Right renal pelvis (tissue), 4 donors: ENCODE results near the gene MYO5B. TPM values are rescaled to one million over a fixed set of nuclear protein-coding genes. Genes with fewer than 3 reads are reported as not detected.
"Not testable (repeated sequence)": the region's sequence is repeated elsewhere in the genome, so short reads cannot be mapped to it uniquely, and the experiment has no call there.

ENCODE experiments used
- DNase-seq, 4 donors: peaks; one replicate each; pipeline ENCODE4 v3.0.0-alpha.2; 2013; ENCODE audit warnings: low read depth in 4 of 4, low spot score in 3 of 4, missing footprints in 1 of 4
- polyA plus RNA-seq, 4 donors: library from polyadenylated mRNA; unstranded; fragments of 120-200 nt; gene quantifications; one replicate each; pipeline ENCODE4 v1.2.1, GENCODE V29; 2013; ENCODE audit not compliant: insufficient read length in 4 of 4

Gene MYO5B
- polyA plus RNA-seq, 4 donors = 25.8 to 33.4 (median 27.5) TPM

DNA sequence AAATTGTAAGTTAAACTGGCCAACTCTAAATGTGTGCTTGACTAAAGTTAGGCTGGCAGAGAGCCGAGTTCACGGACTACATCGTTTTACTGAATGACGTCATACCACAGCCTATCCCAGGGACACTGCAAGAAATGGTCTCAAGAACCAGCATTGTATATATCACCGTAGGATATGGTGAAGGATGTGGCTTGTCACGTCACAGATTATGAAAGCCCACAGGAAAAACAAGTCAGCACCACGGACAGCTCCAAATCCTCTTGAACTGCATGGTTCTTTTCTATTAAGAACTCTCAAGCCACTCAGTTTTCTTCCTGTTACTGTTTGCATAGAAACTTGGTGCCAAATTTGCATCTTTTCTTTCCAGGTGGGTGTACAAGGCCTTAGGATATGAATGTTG lies 296.5 kb downstream of the MYO5B start:
- peak; percentile 60 to 81 (median 72) for DNase-seq

DNA sequence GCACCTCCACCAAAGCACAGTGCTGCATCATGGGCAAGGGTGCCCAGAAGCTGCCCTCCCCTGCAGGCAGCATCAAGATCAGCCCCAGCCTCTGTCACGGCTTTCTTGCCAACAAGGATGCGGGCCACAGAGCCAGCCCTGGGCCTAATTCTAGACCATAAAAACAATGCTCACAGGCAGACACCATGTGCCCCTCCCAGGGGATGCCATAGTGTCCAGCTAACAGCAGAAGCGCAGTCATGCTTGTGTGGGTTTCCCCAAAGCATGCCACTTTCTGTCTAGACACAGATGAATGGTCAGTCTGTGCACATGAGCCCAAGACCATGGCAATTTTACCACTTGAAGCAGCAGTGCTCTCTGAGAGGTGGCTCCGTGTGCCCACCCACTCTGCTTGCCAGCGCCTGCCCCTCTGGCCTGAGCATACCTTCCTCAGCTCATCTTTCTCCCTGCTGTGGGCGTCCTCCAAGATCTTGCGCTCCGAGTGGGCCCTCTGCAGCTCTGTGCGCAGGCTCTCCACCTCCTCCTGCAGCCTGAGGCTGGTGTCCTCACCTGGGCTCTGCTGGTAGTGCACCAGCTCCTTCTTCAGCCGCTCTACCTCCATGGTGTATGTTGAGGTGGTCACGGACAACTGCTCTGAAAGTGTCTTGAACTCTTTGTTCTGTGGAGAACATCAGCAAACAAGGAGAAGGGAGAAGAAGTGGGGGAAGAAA lies 300.3 kb downstream of the MYO5B start:
- DNase-seq = no peak

DNA sequence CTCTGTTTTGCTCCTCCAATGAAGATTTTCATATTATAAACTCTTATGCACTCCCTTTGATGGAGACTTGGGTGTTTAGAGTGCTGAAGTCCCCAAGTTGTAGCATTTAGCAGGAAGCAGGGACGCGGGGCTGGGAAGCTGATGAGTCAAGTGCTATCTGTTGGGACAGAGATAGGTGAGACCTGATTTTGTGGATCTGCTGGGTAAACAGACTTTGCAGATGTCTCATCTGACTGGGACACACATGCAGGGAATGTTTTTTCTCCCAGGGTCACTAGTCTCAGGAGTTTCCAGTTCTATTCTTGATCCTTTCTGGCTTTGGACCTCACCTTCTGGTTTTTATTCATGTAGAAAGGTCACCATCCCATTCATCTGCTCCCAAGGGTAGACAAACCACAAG lies 301.9 kb downstream of the MYO5B start:
- no peak for DNase-seq

DNA sequence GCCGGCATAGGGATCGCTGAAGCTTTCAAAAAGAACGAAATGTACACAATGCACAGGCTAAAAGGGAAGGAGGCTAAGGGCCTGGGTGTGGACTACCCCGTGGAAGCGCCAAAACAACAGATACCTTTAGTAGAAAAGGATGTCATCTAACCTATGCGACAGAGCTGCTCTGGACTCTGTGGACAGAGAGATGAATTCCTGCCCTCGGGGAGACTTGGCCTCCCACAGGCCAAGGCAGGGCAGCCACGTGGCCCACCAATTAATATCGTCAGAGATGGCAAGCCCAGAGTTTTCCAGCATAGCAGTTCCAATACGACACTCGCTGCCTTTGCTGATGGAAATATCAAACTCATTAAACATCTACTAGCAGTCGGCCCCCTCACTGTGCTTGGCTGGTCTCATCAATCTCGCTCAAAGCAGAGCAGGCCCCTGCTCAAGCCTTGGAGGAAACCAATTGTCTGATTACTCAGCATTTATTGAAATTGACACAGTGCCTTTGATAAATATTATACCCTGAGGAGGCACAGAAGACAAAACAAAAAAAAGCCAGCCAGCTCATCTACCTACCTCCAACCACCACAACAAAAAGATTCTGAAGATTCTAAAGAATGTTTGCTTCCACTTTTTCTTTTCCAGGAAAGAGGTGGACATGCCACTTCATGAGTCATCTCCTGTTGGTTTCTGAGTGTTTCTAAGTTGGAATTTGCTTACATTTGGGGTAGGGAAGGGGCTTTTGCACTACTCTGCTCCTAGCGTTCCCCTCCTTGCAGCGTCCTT lies 302.6 kb downstream of the MYO5B start:
- no peak for DNase-seq

DNA sequence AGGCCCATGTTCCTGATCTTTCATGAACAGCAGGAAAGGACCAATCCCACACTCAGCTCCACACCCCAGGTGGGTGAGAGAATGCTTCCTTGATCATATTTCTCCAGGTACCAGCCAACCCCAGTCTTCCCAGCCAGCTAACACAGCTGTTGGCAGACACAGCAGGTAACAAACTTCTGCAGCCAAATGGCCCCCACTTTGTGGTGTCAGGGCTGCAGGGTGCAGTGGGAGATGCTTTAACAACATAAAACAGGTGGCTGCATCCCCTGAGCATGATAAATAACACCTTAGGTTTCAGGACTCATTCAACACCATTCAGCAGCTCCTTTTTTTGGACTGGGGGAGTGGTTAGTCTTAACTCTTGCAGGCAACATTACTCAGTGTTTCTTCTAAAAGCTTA lies 304.9 kb downstream of the MYO5B start:
- DNase-seq = no peak

DNA sequence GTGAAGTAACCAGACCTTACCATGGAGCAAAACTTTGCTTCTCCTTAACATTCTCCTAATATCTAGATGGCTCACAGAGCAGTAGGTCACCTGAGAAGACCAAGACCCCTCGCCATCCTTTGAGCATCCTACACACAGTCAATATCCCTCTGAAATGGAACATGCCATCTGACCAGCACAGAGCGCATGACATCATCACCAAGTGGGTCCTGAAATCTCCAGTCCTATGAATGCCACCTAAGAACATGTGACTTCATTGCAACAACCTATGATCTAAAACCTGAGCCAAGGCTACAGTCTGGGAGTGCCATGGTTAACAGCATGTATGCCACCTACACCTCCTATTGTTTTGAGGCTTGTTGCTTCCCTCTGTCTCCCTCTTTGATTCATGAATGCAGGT lies 305.4 kb downstream of the MYO5B start:
- not testable (repeated sequence) for DNase-seq

DNA sequence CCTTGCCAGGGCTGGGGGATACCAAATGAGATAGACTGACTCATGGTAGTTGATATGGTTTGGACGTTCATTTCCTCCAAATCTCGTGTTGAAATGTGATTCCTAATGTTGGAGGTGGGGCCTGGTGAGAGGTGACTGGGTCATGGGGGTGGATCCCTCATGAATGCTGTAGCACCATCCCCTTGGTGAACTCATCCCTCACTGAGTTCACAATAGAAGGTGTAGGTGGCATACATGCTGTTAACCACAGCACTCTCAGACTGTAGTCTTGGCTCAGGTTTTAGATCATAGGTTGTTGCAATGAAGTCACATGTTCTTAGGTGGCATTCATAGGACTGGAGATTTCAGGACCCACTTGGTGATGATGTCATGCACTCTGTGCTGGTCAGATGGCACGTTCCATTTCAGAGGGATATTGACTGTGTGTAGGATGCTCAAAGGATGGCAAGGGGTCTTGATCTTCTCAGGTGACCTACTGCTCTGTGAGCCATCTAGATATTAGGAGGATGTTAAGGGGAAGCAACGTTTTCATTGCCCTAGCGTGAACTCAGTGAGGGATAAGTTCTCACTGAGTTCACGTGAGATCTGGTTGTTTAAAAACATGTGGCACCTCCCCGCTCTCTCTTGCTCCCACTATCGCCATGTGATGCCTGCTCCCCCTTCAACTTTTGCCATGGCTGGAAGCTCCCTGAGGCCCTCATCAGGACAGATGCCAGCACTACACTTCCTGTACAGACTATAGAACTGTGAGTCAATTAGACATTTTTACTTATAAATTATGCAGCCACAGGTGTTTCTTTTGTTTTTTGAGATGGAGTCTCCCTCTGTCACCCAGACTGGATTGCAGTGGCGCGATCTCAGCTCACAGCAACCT lies 307.8 kb downstream of the MYO5B start:
- DNase-seq = no peak

DNA sequence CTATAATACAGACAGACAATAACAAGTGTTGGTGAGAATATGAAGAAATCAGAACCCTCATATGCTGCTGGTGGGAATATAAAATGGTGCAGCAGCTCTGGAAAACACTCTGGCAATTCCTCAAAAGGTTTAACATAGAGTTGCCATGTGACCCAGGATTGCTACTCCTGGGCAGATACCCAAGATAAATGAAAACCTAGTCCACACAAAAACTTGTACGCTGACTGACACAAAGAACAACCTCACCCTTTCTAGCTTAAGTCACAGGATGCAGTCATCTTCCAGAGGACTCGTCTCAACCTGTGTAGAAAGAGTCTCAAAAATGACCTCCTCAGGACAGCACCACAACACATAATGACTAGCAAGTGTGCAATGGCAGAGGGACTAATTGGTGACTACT lies 310.0 kb downstream of the MYO5B start:
- no peak for DNase-seq

DNA sequence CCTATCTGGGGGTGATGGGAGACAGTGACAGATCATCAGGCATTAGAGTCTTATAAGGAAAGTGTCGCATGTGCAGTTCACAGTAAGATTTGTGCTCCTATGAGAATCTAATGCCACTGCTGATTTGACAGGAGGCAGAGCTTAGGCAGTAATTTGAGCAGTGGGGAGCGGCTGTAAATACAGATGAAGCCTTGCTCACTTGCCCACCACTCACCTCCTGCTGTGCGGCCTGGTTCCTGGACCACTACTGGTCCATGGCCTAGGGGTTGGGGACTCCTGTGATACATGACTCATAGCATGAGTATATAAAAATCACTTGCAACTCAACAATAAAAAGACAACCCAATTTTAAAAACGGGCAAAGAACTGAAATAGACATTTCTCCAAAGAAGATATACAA lies 310.5 kb downstream of the MYO5B start:
- no peak for DNase-seq

DNA sequence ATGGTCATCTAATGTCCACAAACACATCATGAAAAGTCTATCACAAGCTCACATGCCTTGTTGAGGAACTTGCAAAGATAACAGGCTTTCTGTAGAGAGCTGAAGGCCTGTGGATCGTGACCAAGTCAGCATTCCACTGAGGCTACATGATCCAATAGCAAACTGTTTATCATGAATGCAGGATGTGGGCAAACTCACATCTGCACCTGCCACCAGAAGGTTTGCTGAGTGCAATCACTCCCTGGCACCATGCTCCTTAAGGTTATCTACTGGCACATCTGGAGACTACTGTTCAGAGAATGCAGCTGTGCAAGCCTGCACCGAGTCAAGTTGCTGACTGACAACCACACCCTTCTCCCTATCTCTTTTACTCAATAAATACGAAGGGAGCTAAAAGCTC lies 314.3 kb downstream of the MYO5B start:
- no peak for DNase-seq

DNA sequence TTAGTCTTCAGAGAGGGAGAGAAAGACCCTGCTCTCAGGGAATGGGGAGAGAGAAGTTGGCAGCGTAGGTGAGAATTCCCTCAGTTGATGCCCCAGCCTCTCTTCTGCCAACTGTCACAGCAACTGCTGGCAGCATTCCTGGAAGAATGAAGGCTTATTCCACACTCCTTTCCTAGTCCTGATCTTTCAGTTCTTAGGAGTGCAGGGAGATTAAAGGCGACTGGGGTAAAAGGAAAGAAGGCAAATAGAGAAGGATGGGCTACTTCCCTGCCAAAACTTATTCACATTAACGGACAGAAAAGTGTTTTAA lies 315.7 kb downstream of the MYO5B start:
- DNase-seq = no peak

DNA sequence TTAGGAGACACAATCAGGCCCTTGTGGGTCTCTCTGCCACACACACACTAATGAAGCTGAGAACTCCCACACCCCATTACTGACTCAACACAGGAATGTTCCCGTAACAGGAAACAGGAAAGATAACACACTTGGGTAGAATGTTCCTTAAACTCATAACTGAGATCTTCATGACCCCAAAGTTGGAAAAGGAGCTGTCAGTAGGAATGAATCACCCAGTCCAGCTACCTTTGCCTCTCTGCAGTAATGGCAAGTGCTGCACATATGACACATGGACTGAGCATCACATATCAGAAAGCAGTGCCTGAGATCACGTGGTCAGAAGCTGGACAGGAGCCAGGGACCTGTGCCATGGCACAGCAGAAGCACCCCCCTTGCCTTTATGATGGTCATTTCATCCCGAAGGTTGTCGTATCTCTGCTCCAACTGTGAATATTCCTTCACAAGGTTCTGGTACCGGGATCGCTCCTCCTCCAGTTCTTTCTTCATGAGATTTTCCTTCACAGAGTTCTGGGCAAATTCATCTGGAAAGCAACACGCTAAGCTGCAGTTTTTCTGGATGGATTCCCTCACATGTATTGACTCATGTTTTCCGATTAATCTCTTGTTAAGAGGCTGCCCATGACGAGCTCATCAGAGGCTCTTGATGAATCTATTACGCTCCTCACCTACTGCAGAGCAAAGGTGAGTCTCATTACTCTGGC lies 316.2 kb downstream of the MYO5B start:
- DNase-seq = no peak

DNA sequence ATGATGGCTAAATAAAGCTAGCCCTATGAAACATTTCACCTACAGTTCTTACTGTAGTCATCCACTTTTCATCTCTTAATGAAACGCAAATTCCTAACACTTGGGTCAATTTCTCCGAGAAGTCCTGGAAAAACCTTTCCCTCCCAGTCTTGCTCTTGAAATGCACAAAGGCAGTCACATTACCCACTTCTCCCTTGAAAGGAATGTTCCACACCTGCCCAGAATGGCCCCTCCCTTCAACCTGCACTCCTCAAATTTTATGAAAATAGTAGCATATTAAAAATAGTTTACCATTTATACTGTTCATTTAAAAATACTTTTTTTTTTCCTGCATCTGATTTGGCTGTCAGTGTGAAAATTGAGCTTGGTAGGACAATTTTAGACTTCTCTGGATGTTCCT lies 316.9 kb downstream of the MYO5B start:
- DNase-seq = no peak

DNA sequence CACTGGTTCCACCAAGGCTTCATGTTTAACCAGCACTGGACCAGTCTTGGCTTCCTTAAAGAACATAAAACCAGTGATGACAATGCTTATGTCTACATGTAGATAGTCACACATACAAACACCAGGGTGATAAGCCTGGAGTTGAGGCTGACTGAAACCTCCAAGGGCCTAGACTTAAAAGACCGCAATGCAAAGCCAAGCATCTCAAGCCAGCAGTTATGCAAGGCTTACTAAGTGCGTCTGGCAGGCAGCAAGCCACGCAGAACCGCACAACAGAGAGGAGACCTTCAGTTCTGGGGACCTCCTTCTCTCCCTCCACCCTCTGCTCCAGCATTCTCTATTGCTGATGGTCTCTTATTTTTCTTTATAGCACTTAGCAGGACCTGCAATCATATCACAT lies 318.4 kb downstream of the MYO5B start:
- DNase-seq = no peak

DNA sequence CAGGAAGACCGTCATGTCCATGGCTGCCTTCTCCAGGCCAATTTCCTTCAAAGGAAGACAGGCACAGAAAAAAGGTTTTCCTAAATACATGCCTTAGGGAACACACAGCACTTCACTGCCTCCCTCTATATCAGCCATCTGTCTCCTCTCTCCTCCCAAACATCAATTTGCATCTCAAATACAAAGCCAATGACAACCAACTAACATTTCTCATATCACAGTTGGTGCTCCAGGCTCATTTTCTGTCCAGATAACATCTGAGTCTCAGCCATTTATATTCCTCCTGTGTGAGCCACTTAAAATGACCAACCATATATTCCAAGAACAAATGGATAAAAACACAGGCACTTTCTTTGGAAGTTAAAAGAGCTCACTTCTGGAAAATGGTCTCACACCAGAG lies 319.2 kb downstream of the MYO5B start:
- DNase-seq = no peak

DNA sequence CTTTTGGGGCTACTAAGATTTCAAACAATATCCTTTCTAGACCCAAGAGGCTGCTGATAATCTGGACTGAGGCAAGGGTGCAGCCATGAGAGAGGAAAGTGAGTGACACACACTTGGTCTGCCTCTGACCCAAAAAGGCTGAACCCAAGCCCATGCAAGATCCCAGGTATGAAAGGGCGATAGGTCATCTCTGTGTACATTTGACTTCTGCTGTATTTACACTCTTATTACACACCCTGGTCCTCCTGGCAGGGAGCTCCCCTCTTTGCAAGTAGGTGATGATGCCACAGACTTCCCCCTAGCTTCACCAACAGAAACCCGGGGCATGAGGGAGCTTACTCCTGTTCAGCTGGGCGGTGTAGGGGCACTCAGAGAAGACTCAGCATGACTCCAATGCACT lies 319.8 kb downstream of the MYO5B start:
- DNase-seq = no peak

DNA sequence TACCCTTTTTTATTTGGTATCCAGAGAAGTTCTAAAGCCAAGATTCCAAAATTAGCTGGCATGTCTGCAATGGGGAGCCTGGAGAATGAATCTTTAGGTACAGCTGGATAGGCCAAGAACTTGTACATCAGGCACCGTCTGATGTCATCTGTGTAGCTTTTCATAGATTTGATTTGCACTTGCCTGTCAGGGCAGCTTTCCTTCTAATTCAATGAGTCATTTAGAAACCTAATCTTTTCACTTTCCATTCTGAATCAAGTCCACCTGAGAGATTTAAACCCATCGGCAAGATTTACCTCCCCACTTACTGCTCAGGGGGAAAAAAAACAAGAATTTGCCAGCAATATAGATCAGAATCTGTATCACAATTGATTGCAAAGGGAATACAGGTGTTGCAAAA lies 320.7 kb downstream of the MYO5B start:
- DNase-seq = no peak

DNA sequence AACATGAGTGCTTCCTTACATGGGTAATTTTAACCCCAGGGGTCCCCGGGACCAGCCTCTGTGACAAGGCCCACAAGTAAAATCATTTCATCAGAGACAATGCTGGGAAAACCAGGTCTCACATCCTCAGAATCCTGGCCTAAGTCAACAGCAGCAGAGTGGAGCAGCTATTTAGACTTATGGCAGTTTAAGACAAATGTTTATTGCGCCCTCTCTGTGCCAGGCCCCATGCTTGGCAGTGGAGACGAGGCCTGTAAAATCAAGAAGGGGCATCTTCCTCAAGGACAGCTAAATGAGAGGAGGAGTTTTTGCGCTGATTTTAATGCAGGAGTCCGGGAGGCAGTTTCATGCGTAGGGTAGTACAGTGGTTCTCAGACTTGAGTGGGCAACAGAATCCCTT lies 325.6 kb downstream of the MYO5B start:
- no peak for DNase-seq

DNA sequence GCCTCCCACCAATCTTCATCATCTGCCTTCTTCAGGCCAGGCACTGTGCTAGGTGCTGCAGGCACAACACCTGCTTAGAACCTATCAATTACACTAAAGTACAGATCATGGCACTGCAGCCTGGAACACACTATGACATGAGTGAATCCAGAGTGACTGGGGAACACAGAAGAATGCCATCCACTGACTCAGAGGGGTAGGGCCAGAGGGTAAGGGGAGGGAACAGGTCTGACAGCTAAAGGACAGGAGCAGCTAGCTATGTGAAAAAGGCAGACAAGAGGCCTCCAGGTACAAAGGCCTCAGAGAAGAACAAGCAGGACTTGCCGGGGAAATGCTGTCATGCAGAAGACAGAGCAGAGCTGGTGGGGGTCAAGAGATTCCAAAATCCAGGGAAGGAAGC lies 328.3 kb downstream of the MYO5B start:
- DNase-seq = no peak

DNA sequence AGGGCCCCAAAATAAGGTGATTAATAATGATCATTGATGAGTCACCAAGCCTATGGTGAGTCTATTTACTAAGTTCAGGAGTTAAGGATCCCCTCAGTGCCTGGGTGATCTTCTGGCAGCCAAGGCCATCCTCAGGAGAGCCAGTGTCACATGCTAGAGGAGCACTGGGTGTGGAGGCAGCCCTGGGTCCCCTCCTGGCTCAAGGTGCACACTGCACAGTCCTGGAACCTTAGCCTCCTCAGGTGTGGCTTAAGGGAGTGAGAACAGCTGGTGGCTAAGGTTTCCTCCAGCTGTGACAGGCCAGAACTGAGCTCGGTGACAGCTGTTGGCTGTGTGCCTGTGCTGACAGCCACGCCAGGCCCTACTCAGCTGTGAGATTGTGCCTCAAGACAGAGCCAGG lies 329.5 kb downstream of the MYO5B start:
- no peak for DNase-seq
